ENCODE data around the gene RAB11FIP4. TPM values are rescaled to one million over a fixed set of nuclear protein-coding genes. Genes with fewer than 3 reads are reported as not detected.

Gene RAB11FIP4
- total and polyA plus RNA-seq, 9 of the 15 experiments (the other 6 are each of a cell fraction or from before 2014, with no cell fraction given): 0.62 to 16.6 (median 8.9) TPM

DNA sequence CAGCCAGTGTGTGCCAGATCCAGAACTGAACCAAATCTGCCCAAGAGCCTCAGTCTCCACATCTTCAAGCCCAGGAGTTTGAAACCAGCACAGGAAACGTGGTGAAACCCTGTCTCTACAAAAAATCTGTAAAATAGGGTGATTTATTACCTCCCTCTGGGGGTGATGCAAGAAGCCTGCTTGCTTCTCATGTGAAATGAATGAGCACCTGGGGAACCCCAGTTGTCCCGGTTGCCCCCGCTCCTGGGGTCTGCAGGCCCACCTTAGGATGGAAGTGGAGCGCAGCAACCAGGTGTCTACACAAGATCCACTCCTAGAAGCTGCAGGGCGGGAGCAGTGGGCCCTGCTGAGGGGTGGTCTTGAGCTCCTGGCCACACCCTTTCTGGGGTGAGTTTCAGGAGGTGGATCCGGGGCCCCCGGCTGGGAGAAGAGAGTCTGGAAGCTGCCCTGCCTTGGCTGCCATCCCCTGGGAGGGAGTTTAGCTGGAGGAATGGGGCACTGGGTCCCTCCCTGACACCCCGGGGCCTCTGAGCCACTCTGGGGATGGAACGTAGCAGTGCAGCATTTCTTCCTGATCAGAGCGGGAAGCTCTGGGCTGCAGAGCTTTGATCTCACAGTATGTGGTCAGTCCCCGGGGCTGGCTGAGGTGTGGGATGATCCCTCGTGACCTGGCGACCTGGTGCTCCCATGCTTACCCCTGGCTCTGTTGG is 117.8 kb downstream of the RAB11FIP4 start:
- peak; percentile 40 for ATAC-seq
- Histone ChIP-seq H4K20me1 (replicated peaks; ENCODE audit: control insufficient read depth, insufficient read depth, low read length) (peaks cover 3% of the 10 kb centered on the region; the same call in 1 of the 2 replicates), H3K36me3 (ENCODE audit: control insufficient read depth, insufficient read depth, low read length) (no peaks in the 10 kb centered on the region), H3K9me1 (ENCODE audit: control insufficient read depth, insufficient read depth, low read length) (peaks cover 15% of the 10 kb centered on the region), H3K27ac (ENCODE audit: extremely low read depth, low read depth, low read length) (peak overlapping the region; percentile 71), H3K27me3 (ENCODE audit: control insufficient read depth in 2 of 2, insufficient read depth in 2 of 2, low read length in 2 of 2) (no peaks in the 10 kb centered on the region), H3K4me2 (ENCODE audit: insufficient read depth, low read length) (peak overlapping the region; percentile 73), H3K9ac (ENCODE audit: insufficient read depth in 1 of 2, low read depth in 2 of 2, low read length in 2 of 2) (peak overlapping the region; percentile 65 to 85), H3K79me2 (ENCODE audit: control insufficient read depth, insufficient read depth, low read length) (peaks cover 9% of the 10 kb centered on the region; the same call in 1 of the 3 replicates), H3K9me3 (replicated peaks; ENCODE audit: control insufficient read depth, insufficient read depth, low read depth, low read length) (no peaks in the 10 kb centered on the region), H2AFZ (ENCODE audit: low read depth, low read length) (peak overlapping the region; percentile 27; the same call in 1 of the 2 replicates), H3K4me3 (no peak overlapping the region), H3K4me1 (replicated peaks in 1 of 2; ENCODE audit: control insufficient read depth in 2 of 2, insufficient read depth in 2 of 2, low read length in 2 of 2) (peaks cover 27 to 40% of the 10 kb centered on the region in 2 experiments)
- POLR2A ChIA-PET: interaction anchor here (0.7 to 1.8 kb wide), 4 partner anchors 8 to 37 kb away, joined by 3 to 6 read pairs (median 4); no protein-coding TSS in a partner anchor
- FAIRE-seq: no peak
- intact Hi-C loops (cut with micrococcal nuclease): loop anchor here (5.0 kb wide), 1 partner anchor 52 kb away; no protein-coding TSS in a partner anchor
- in situ Hi-C loops (cut with MboI): loop anchor here (10.0 kb wide), 1 partner anchor 494 kb away; no protein-coding TSS in a partner anchor
- 29% methylated on average over 12 of the region's 13 CpGs for WGBS (ENCODE audit: insufficient coverage, low coverage, missing lambda C conversion rate)
- CTCF ChIA-PET (ENCODE audit: low intra/inter-chr PET ratio): no interaction called here
- DNase-seq (ENCODE audit: extremely low read depth in 1 of 4, low spot score in 3 of 4): peak in 1 of 4 experiments; percentile 36
- BruUV-seq (replicated peaks): no TSS peak
- no peak for TF ChIP-seq FOXP1 (CRISPR knock-in tag; IDR thresholded peaks at IDR 0.05)
- TF ChIP-seq, protein P1, sequence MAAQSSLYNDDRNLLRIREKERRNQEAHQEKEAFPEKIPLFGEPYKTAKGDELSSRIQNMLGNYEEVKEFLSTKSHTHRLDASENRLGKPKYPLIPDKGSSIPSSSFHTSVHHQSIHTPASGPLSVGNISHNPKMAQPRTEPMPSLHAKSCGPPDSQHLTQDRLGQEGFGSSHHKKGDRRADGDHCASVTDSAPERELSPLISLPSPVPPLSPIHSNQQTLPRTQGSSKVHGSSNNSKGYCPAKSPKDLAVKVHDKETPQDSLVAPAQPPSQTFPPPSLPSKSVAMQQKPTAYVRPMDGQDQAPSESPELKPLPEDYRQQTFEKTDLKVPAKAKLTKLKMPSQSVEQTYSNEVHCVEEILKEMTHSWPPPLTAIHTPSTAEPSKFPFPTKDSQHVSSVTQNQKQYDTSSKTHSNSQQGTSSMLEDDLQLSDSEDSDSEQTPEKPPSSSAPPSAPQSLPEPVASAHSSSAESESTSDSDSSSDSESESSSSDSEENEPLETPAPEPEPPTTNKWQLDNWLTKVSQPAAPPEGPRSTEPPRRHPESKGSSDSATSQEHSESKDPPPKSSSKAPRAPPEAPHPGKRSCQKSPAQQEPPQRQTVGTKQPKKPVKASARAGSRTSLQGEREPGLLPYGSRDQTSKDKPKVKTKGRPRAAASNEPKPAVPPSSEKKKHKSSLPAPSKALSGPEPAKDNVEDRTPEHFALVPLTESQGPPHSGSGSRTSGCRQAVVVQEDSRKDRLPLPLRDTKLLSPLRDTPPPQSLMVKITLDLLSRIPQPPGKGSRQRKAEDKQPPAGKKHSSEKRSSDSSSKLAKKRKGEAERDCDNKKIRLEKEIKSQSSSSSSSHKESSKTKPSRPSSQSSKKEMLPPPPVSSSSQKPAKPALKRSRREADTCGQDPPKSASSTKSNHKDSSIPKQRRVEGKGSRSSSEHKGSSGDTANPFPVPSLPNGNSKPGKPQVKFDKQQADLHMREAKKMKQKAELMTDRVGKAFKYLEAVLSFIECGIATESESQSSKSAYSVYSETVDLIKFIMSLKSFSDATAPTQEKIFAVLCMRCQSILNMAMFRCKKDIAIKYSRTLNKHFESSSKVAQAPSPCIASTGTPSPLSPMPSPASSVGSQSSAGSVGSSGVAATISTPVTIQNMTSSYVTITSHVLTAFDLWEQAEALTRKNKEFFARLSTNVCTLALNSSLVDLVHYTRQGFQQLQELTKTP (IDR thresholded peaks at IDR 0.05; ENCODE audit: low read depth in 1 of 2, partially characterized antibody in 2 of 2): no peak
- TF ChIP-seq FOXA1 (IDR thresholded peaks at IDR 0.05; ENCODE audit: borderline replicate concordance): no peak
- TF ChIP-seq MEIS2 (IDR thresholded peaks at IDR 0.05; ENCODE audit: partially characterized antibody): peak; percentile 90
- TF ChIP-seq, protein P2, sequence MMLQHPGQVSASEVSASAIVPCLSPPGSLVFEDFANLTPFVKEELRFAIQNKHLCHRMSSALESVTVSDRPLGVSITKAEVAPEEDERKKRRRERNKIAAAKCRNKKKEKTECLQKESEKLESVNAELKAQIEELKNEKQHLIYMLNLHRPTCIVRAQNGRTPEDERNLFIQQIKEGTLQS (IDR thresholded peaks at IDR 0.05): peak; percentile 94
- TF ChIP-seq, protein P2 (CRISPR knock-in tag; conservative IDR thresholded peaks at IDR 0.05): peak; percentile 75; the same call in 1 of the 2 replicates
- TF ChIP-seq, protein P3, sequence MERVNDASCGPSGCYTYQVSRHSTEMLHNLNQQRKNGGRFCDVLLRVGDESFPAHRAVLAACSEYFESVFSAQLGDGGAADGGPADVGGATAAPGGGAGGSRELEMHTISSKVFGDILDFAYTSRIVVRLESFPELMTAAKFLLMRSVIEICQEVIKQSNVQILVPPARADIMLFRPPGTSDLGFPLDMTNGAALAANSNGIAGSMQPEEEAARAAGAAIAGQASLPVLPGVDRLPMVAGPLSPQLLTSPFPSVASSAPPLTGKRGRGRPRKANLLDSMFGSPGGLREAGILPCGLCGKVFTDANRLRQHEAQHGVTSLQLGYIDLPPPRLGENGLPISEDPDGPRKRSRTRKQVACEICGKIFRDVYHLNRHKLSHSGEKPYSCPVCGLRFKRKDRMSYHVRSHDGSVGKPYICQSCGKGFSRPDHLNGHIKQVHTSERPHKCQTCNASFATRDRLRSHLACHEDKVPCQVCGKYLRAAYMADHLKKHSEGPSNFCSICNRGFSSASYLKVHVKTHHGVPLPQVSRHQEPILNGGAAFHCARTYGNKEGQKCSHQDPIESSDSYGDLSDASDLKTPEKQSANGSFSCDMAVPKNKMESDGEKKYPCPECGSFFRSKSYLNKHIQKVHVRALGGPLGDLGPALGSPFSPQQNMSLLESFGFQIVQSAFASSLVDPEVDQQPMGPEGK (CRISPR knock-in tag; IDR thresholded peaks at IDR 0.05; ENCODE audit: borderline replicate concordance): no peak
- TF ChIP-seq, protein P4, sequence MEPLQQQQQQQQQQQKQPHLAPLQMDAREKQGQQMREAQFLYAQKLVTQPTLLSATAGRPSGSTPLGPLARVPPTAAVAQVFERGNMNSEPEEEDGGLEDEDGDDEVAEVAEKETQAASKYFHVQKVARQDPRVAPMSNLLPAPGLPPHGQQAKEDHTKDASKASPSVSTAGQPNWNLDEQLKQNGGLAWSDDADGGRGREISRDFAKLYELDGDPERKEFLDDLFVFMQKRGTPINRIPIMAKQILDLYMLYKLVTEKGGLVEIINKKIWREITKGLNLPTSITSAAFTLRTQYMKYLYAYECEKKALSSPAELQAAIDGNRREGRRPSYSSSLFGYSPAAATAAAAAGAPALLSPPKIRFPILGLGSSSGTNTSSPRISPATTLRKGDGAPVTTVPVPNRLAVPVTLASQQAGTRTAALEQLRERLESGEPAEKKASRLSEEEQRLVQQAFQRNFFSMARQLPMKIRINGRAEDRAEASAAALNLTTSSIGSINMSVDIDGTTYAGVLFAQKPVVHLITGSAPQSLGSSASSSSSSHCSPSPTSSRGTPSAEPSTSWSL (CRISPR knock-in tag; IDR thresholded peaks at IDR 0.05; ENCODE audit: borderline replicate concordance): 0 out of 2 replicates have a peak, but pooled peaks have one; percentile 21

All from K562 (cell line).